ENCODE data around the gene TIAM2.

Gene TIAM2

DNA sequence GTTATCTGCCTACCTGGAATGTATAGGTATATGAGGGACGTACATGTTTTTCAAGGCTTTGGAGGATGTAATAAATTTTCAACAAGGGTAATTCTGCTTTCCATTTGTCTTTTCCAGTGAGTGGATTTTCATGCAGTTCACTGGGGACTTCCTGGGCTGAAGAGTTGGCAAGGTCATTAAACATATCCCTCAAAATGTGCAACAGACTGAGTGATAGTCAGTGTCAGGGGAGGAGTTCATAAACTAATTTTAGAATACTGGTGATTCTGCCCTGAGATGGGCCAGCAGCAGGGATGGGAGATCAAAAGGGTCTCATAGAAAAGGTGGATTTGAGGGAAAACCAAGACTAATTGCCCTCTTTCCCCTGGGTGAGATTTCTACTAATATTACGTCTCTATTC is 146.4 kb downstream of the TIAM2 start:
- no peak for DNase-seq

DNA sequence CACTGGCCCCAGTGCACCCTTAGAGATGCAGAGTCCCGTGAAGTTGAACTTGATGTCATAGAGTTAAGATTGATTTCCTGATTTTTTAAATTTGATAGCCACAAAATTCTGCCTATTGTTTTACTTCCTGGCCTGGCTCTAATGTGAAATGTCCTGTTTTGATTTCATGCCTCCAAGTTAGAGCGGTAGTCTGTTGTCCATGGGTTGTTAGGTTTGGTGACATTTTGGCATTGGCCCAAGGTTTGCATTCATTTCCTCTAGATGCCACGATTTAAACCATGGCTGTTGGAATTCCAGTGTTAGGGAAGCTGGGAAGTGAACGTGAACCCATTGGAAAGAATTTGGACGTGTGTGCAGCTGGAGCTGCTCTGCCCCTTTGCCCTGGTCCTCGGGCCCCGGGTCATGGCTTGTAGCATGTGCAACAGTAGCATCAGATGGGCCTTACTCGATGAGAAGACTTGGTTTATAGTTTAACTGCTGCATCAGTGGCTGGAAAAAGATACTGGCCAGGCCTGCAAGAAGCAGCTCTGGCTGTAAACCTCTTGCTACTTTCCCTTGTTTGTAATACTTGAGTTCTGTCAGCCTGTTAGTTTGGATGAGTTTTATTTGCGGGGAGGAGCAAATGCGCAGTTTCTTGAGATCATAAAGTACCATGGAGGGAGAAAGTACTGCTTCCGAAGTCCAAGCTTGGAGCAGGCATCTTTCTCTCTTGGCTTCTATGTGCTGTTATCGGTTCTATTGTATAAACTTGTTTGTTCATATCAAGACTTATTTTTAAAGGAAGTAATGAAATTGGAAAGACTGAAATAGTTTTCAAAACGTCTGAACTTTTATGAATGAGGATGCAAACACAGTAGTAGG is 147.3 kb downstream of the TIAM2 start:
- DNase-seq = no peak

DNA sequence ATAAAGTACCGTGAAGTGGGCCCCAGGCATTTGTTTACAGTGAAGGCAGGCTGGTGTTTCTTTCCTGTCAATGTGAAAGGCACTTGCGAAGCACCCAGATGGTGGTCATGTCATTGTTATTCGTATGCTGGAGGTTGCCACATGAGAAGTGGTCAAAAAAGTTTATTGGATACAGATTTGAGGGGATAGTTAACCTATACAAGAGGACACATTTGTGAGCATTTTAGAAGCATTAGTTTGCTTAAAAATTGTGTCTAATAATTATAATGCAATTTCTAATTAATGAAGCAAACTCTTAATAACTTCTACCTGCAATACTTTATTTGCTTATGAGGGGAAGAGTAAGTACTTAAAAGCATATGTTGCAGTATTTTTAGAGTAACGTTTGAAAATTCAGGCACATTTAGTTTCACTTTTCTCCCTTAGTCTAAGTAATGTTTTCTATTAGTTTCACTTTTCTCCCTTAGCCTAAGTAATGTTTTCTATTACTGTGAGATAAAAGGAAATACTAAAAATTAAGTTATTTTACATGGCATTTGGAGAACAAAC is 148.0 kb downstream of the TIAM2 start:
- no peak for DNase-seq

DNA sequence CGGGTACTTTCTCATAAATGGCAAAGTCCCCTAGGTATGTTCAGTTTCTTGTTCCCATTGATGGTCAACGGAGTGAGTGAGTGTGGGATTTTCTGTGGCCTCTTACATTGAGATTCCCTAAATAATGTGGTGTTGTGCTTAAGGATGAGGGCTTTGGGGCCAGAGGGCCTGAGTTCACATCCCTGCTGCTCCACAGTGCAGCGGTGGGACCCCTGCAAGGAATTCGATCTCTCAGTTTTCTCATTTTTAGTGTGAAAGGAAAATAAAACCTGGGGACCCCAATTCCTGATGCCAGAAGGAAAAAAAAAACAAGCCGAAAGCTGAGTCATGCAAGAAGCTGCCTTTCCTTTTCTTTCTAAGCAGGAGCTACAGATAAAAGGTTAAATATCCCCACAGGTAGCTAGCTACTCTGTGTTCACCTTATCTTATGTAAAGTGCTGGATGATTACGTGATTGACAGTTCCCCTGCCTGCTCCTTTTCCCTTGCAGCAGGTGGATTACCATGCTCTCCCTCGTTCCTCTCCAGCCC is 148.5 kb downstream of the TIAM2 start:
- DNase-seq = no peak

DNA sequence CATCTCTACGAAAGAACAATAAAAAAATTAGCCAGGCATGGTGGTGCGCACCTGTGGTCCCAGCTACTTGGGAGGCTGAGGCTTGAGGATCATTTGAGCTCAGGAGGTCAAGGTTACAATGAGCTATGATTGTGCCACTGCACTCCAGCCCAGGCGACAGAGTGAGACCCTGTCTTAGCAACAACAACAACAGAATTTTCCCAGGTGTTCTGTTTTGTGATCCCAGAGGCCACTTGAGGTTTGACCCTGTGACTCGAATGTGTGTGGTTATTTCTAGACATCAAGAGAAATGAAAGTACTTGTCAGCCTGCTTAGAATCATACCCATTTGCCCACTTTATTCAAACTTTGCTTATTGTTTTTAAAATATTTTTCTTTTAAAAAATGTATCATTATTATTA is 151.1 kb downstream of the TIAM2 start:
- no peak for DNase-seq

DNA sequence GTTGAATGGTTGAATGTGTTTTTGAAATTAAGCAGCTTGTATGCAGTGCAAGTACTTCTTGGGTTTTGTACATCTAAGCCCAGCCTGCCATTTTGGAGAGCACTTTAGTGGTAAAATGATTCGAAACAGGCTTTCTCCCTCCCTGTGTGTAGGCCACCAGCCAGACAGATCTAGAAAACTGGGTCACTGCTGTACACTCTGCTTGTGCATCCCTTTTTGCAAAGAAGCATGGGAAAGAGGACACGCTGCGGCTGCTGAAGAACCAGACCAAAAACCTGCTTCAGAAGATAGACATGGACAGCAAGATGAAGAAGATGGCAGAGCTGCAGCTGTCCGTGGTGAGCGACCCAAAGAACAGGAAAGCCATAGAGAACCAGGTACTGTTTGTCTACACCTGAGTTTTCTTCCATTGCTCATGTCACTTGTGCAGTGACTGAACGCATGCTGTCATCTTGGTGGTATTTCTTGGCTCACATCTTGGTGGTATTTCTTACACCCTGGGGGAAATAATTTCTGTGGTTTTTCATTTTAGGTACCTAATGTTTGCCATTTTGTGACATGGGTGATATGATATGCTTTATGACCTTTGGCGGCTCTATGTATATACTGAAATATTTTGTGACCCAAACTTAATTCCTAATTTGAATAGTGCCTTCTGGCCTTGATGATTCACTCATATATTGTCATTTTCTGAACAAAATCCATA is 153.0 kb downstream of the TIAM2 start:
- no peak for DNase-seq

DNA sequence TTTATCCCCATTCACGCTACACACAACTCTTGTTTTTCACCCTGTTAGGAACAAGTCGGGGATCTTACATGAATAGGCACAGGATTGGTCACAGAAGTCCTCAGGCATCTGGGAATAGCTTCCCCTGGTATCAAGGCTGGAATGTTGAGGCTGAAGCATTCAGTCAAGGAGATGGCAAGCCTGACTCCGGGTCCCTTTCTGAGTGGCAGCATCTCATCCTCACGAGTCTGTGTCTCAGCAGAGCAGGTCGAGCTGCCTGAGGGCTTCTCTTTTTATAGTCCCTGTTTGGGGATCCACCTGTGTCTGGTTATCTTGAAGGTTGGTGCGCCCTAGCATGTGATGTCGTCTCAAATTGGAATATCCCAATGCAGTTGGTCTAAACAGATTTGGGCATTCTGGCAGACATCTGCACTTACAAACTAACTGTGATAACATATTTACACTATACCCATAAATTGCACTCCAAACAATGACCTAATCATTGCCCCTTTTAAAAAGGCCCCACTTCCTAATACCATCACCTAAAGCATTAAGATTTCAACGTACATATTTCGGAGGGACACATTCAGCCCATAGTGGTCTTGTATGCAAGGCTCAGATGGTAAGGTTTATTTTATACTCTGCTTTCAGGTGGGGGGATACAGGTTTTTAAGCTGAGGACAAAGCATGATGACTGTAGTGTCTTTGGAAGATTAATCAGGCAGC is 156.0 kb downstream of the TIAM2 start:
- DNase-seq = no peak

DNA sequence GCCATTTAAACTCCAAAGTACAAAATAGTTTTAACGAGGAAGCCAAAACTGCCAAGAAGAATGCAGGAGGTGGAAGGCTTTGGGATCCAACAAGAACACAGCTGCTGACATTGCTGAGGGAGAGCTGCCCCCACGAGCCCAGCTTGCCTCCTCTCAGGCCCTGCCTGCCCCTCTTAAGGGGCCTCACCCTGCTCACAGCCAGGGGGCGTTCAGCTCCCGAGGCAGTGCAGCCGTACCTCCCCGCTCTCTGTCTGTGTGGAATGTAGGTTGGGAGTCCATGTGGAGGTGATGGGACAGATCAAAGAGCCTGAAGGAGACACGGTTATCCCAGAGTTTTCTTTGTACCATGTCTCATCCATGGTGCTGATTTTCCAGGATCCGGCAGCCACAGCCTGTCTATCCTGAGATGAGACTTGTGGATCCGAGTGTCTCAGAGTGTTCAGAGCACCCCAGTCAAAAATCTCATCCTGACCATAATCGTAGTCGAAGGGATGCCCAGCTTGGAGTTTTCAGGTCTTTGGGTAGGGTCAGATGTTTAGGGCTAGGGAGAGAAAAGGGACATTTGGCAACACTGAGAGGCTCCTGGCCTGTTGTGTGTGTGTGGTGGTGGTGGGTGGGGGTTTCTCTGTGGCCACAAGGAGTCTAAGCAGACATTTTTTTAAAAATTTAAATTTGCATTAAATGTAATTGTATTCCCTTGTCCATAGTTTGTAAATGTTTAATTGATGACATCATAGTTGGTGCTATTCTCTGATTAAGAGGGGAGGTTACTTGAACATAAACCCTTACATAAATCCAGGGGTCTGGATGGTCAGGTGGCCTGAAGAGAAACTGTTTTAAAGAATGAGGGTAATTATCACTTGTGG is 157.3 kb downstream of the TIAM2 start:
- no peak for DNase-seq

DNA sequence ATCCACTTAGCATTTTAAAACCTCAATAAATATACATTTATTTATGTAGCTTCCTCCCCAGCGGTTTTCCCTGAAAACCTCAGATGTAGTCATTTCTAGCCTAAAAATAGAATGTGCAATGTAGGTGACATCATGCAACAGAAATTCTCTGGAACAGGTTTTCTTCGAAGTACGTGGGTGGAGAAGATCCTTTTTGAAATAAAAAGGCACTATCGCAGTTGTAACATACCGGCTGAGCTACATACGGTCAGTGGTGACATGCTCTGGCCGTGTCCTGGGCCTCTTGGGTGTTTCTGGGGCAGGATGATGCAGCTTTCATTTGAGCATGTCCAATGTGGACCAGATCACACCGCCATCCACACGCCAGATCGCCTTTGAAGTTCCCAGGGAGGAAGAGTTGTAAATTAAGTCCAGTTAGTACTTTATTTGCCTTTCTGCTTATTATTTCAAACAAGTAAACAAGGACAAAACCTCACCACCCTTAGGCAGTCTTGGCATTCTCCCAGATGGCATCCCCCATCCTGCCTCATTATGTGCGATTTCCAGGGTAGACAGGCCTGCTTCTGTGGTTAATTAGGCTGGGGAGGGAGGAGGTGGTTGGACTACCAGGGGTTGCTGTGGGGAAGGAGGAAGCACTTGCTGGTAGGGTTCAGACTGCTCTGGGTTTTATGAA is 159.2 kb downstream of the TIAM2 start:
- peak; percentile 27 for DNase-seq

DNA sequence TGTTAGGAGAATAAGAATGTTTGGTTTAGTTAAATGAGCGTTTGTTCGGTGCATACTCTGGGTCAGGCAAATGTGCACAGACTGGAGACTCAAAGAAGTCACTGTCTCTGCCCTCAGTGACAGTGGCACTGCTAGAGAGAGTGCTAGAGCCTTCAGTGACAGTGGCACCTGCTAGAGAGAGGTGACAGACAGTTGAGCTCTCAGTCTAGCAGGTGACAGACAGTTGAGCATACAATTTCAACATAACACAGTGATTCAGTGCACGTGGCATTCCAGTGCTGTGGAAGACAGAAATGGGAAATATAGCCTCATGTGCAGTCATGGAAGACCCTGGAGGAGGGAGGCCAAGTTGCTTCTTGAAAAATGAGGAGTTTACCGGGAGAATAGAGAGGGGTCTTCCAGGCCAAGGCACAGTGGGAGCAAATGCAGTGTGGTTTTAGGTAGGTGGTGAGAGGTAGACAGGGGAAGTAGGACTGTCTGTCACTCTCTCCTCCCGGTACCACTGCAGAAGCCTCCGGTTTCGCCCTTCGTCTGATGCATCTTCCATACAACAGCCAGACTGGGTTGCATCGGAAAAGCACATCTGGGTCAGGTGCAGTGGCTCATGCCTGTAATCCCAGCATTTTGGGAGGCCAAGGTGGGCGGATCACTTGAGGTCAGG is 160.8 kb downstream of the TIAM2 start:
- DNase-seq = peak; percentile 10

DNA sequence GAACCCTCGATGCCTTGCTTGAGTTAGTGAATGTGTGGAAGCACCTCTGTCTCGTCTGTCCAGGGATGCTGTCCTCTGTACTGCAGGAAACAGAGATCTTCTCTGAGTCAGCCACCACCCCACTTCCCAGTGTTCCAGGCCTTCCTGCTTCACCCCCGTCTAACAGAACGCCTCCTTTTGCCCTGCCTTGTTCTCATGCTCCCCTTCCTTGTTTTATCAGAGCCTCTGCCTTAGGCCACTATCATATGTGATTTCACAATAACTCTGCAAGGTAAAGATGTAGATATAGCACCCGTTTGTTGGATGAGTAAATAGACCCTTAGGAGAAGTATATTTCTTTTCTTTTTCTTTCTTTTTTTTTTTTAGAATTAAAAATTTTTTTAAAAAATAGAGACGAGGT is 162.0 kb downstream of the TIAM2 start:
- no peak for DNase-seq

DNA sequence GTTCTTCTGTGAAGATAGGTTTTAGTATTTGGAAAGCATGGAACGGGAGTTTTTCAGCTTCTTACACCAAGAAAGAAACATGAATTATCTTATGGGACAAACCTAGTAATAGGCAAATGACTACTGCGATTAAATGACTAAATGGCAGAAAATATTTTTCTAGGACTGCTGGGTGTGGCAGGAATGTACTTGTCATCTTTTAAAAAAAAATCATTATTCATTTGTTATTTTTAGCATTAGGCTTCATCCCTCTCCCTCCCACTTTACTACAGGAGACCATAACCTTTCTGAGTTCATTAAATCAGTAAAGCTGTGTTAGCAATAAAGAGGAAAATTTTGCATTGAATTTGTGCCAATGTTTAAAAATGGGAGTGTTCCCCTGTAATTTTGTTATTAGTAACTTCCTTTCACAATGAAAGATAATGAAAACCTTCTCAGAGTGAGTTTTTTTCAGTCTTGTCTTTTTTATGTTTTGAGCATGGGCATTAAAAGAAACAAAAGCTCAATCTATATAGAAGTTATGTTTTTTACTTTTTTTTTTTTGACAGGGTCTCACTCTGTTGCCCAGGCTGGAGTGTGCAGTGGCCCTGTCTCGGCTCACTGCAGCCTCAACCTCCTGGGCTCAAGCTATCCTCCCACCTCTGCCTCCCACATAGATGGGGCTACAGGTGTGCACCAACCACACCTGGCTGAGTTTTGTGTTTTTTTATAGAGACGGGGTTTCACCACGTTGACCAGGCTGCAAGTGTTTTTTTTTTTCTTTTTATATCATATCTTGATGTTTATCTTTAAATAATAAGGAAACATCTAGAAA is 163.1 kb downstream of the TIAM2 start:
- no peak for DNase-seq

DNA sequence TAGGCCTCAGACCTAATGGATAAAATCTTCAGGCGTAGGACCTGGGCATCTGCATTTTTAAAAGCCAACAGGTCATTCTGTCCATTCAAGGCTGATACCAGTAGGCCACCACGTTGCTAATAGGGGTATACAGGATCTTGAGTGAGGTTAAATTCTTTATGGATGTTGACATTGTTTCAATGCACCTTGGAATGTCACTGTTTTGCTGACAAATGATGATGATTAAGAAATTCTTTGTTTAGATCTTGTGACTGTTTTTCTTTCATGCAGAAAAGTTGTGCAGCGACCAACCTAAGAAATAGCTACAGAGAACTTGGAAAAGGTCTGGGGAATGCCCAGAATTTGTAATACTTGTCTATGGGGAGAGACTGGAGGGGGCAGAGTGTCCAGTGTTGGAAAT is 167.6 kb downstream of the TIAM2 start:
- no peak for DNase-seq

DNA sequence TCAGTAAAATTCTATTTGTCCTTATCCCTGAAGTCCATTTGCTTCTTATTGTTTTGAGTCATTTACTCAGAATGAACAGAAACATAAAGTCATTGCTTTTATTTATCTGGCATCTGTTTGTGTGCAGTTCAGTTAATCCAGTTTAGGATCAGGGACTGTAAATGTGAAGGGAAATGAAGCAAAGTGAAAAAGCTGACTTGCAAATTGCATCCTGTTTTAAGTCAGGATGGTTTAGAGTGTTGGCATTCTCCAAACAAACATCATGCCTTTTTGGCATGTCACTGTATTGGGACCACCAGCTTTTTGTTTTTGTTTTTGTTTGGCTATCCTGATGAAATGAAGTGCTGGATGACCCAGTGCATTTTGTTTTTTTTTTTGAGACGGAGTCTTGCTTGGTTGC is 168.5 kb downstream of the TIAM2 start:
- DNase-seq = no peak

DNA sequence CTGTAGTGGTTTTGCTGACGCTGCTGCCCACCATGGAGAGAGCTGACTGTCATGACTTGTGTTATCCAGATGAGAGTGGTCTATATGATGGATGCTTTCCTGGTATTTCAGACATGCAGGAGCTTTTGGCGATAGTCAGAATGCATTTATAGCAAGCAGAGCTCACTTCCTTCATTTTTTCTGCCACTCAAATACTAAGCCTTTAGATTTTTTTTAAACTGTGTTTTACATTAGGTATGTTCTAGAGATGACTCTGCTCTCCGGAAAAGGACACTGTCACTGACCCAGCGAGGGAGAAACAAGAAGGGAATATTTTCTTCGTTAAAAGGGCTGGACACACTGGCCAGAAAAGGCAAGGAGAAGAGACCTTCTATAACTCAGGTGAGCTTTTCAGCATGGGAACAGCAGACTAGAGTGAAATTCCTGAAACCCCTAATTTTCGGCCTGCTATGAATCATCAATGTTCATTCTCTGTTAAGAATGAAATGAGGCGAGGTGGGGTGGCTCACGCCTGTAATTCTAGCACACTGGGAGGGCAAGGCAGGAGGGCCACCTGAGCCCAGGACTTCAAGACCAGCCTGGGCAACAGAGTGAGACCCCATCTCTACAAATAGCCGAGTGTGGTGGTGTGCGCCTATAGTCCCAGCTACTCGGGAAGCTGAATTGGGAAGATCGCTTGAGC is 170.1 kb downstream of the TIAM2 start:
- no peak for DNase-seq

DNA sequence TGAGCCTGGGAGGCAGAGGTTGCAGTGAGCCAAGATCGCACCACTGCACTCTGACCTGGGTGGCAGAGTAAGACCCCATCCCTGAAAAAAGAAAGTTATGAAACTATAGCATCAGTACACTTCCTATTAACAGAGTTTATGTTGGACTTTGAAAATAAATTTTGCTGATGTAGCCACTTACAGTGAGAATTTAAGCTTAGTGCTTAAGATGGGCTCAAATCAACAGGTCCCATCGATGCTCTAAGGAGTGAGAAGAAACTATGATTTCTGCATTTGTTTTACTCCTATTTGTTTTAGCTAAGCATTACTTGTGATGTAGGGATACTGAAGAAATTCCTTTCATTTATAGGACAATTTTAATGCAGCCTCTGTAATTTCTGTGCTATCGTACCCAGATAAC is 175.4 kb downstream of the TIAM2 start:
- no peak for DNase-seq

DNA sequence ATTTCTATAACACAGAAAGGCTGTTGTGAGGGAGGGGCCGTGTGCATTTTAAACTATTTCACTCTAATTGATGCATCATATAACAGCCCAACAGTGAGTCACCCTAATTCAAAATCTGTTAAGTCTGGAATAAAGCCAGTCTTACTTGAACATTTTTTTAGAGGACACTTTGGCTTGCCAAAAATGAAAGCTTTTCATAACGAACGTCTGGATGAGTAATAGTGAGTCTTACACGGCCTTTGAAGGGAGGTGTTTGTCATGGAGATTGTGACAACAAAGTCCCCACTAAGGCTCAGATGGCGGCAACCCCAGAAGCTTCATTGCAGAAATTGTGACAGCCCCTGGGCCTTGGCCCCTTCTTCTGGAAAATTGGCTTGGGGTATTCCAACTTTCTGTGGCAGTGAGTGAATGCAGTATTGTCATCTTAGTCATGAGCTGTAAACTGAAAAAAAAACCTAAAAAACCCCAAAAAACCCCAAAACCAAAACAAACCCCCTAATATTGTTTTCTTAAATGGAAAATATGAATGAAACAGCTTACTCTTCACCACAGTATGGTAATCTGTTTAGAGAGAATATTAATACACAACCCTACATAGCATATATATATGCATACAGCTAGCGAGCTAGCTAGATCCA is 176.1 kb downstream of the TIAM2 start:
- peak; percentile 92 for DNase-seq

DNA sequence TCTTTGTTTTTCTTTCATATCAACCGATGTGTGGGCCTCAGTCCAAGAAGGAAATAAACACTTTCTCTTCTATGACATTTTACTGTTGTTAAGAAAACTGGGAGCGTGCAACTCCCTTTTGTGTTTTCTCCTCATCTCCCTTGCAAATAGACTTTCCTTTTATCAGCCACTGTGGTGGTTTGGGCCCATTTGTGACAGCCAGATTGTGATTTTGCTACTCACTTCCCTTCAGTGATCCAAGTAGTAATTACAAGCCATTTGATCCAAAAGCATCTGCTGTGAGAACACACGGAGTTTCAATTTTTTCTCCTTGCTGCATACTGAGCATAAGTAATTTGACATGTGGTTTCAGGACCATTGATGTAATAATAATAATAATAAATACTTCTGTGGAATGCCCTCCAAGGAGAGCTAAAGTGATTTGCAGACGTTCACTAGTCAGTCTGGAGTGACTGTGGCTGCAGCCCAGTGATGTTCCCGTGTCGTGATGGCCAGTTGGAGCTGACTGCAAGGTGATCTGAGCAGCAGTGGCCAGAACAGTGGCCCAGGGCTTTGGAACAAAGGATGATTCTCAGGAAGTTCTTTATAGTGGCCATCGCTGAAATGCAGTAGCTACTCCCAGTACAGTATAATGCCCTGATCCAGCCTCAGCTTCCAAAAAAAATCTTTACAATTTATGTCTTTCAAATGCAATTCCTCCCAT is 176.8 kb downstream of the TIAM2 start:
- no peak for DNase-seq

All from stimulated activated CD4-positive, alpha-beta T cell treated with anti-CD3 and anti-CD28 coated beads, Interleukin-1b, Interleukin-23, amount 100 ng/mL, for 48 hours (primary cell).